HepG2 (cell line): ENCODE data around the gene SPAG5. TPM values are rescaled to one million over a fixed set of nuclear protein-coding genes. Genes with fewer than 3 reads are reported as not detected.

Source experiments
- DZIP1 ChIP-seq: sonication (generic); formaldehyde crosslinking; IDR thresholded peaks from 2 replicates; pipeline ENCODE4 v1.5.0; 2020; ENCODE audit warnings: mild to moderate bottlenecking, missing genetic modification reagents
- ETV5 ChIP-seq: IDR thresholded peaks from 2 replicates; pipeline ENCODE4 v1.6.1; 2018; ENCODE audit warnings: missing biosample characterization, missing genetic modification reagents, inconsistent platforms, borderline replicate concordance
- FOXJ3 ChIP-seq: sonication (generic); formaldehyde crosslinking; IDR thresholded peaks from 2 replicates; pipeline ENCODE4 v1.4.0; 2020; ENCODE audit warnings: missing genetic modification reagents, mild to moderate bottlenecking, borderline replicate concordance
- FOXO1 ChIP-seq: sonication (generic); formaldehyde crosslinking; IDR thresholded peaks from 2 replicates; pipeline ENCODE4 v1.4.0; 2020; ENCODE audit warnings: missing genetic modification reagents
- GABPB1 ChIP-seq: IDR thresholded peaks from 2 replicates; pipeline ENCODE4 v1.6.1; 2016; ENCODE audit warnings: mild to moderate bottlenecking, missing genetic modification reagents, moderate library complexity, missing compliant biosample characterization
- GATAD2A ChIP-seq: IDR thresholded peaks from 2 replicates; pipeline ENCODE4 v1.6.1; 2016
- HDAC1 ChIP-seq: sonication (generic); formaldehyde crosslinking; IDR thresholded peaks from 2 replicates; pipeline ENCODE4 v1.5.1; 2020; ENCODE audit warnings: mild to moderate bottlenecking, missing genetic modification reagents
- HOXA3 ChIP-seq: sonication (generic); formaldehyde crosslinking; IDR thresholded peaks from 2 replicates; pipeline ENCODE4 v1.5.0; 2020; ENCODE audit warnings: missing genetic modification reagents
- NPAS2 ChIP-seq: sonication (generic); formaldehyde crosslinking; IDR thresholded peaks from 2 replicates; pipeline ENCODE4 v1.8.0; 2022; ENCODE audit warnings: mild to moderate bottlenecking, missing genetic modification reagents, borderline replicate concordance
- SIN3B ChIP-seq: fragments of 150-350 bp; IDR thresholded peaks from 2 replicates; pipeline ENCODE4 v1.6.1; 2014; ENCODE audit warnings: low read length
- SOX6 ChIP-seq, 2 experiments: fragments of 450-650 bp in 1 of 2; sonication (generic) in 1 of 2; formaldehyde crosslinking in 1 of 2; IDR thresholded peaks; 2 replicates each; pipeline versions ENCODE4 v1.4.0 to v1.6.1; 2017 to 2020; ENCODE audit warnings: antibody characterized with exemption in 1 of 2, mild to moderate bottlenecking in 1 of 2, missing genetic modification reagents in 1 of 2
- THAP8 ChIP-seq: sonication (generic); formaldehyde crosslinking; IDR thresholded peaks from 2 replicates; pipeline ENCODE4 v1.5.1; 2020; ENCODE audit warnings: missing genetic modification reagents, mild to moderate bottlenecking, borderline replicate concordance
- ZFX ChIP-seq: sonication (generic); formaldehyde crosslinking; IDR thresholded peaks from 2 replicates; pipeline ENCODE4 v1.4.0; 2020; ENCODE audit warnings: mild to moderate bottlenecking, low read depth, missing genetic modification reagents, moderate library complexity
- ZNF263 ChIP-seq: sonication (generic); formaldehyde crosslinking; IDR thresholded peaks from 2 replicates; pipeline ENCODE4 v1.4.0; 2020; ENCODE audit warnings: missing genetic modification reagents
- ZNF431 ChIP-seq: sonication (generic); formaldehyde crosslinking; IDR thresholded peaks from 2 replicates; pipeline ENCODE4 v1.9.0; 2022; ENCODE audit warnings: missing genetic modification reagents, low read depth, mild to moderate bottlenecking, borderline replicate concordance
- ZNF501 ChIP-seq: sonication (generic); formaldehyde crosslinking; IDR thresholded peaks from 2 replicates; pipeline ENCODE4 v1.5.1; 2020; ENCODE audit warnings: mild to moderate bottlenecking, moderate library complexity, missing genetic modification reagents
- ZNF552 ChIP-seq: sonication (generic); formaldehyde crosslinking; IDR thresholded peaks from 2 replicates; pipeline ENCODE4 v1.9.0; 2022; ENCODE audit warnings: missing genetic modification reagents, mild to moderate bottlenecking, borderline replicate concordance
- ZNF564 ChIP-seq: sonication (generic); formaldehyde crosslinking; IDR thresholded peaks from 2 replicates; pipeline ENCODE4 v1.8.1; 2023; ENCODE audit warnings: mild to moderate bottlenecking, missing genetic modification reagents
- polyA plus RNA-seq, 8 experiments: library from polyadenylated mRNA; depleted of rRNA in 3 of 8; stranded (reverse) in 7 of 8; unstranded in 1 of 8; fragments of >200 nt; fragmentation: Illumina TruSeq in 4 of 8; extraction: Trizol in 4 of 8; gene quantifications; 2 replicates each; pipeline versions ENCODE4 v1.2.1 to v1.2.3, GENCODE V29; 2011 to 2016; ENCODE audit warnings: low read depth in 4 of 8, missing spikeins in 1 of 8, mixed read lengths in 1 of 8; ENCODE audit not compliant: insufficient read depth in 1 of 8
- total RNA-seq, 5 experiments: library from RNA; depleted of rRNA; stranded (reverse); fragments of >200 nt; fragmentation: Illumina TruSeq; extraction: Trizol; gene quantifications; 2 replicates each; pipeline ENCODE4 v1.2.3, GENCODE V29; 2016; ENCODE audit warnings: low read depth in 1 of 5
- TF ChIP-seq, protein P1 (sequence below): sonication (generic); formaldehyde crosslinking; IDR thresholded peaks from 2 replicates; pipeline ENCODE4; 2020; ENCODE audit warnings: missing genetic modification reagents, mild to moderate bottlenecking, borderline replicate concordance
- TF ChIP-seq, protein P2 (sequence below): sonication (generic); formaldehyde crosslinking; IDR thresholded peaks from 2 replicates; pipeline ENCODE4 v1.4.0; 2020; ENCODE audit warnings: missing genetic modification reagents, borderline replicate concordance

Gene SPAG5
- total and polyA plus RNA-seq, 2 of the 13 experiments (the other 11 are each of a cell fraction or from before 2014, with no cell fraction given) = 41.4 to 98.0 TPM

GRCh38 chr17:28576758-28577465, 21.9 kb downstream of the SPAG5 start, which contains the start of gene ALDOC (continued):
- TF ChIP-seq SIN3B (no peak), ZNF564 (CRISPR knock-in tag) (peak; percentile 78; the same call in 1 of the 2 replicates), FOXJ3 (CRISPR knock-in tag) (no peak), ZFX (CRISPR knock-in tag) (0 out of 2 replicates have a peak, but pooled peaks have one; percentile 18), HDAC1 (no peak), ZNF501 (CRISPR knock-in tag) (peak; percentile 15; the same call in 1 of the 2 replicates), HOXA3 (CRISPR knock-in tag) (peak; percentile 80), GABPB1 (CRISPR knock-in tag) (peak; percentile 60; the same call in 1 of the 2 replicates), THAP8 (CRISPR knock-in tag) (no peak), ZNF431 (CRISPR knock-in tag) (0 out of 2 replicates have a peak, but pooled peaks have one; percentile 36), GATAD2A (CRISPR knock-in tag) (peak; percentile 46; the same call in 1 of the 2 replicates), FOXO1 (CRISPR knock-in tag) (peak; percentile 64; the same call in 1 of the 2 replicates), NPAS2 (CRISPR knock-in tag) (no peak), DZIP1 (no peak), ZNF552 (CRISPR knock-in tag) (0 out of 2 replicates have a peak, but pooled peaks have one; percentile 18), ZNF263 (CRISPR knock-in tag) (0 out of 2 replicates have a peak, but pooled peaks have one; percentile 19), SOX6 (IDR thresholded peaks at IDR 0.05) (no peak), SOX6 (CRISPR knock-in tag; IDR thresholded peaks at IDR 0.05) (peak; percentile 77), ETV5 (CRISPR knock-in tag) (peak; percentile 46; the same call in 1 of the 2 replicates)
- TF ChIP-seq, protein P1, sequence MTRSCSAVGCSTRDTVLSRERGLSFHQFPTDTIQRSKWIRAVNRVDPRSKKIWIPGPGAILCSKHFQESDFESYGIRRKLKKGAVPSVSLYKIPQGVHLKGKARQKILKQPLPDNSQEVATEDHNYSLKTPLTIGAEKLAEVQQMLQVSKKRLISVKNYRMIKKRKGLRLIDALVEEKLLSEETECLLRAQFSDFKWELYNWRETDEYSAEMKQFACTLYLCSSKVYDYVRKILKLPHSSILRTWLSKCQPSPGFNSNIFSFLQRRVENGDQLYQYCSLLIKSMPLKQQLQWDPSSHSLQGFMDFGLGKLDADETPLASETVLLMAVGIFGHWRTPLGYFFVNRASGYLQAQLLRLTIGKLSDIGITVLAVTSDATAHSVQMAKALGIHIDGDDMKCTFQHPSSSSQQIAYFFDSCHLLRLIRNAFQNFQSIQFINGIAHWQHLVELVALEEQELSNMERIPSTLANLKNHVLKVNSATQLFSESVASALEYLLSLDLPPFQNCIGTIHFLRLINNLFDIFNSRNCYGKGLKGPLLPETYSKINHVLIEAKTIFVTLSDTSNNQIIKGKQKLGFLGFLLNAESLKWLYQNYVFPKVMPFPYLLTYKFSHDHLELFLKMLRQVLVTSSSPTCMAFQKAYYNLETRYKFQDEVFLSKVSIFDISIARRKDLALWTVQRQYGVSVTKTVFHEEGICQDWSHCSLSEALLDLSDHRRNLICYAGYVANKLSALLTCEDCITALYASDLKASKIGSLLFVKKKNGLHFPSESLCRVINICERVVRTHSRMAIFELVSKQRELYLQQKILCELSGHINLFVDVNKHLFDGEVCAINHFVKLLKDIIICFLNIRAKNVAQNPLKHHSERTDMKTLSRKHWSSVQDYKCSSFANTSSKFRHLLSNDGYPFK (CRISPR knock-in tag) = 0 out of 2 replicates have a peak, but pooled peaks have one; percentile 4
- TF ChIP-seq, protein P2, sequence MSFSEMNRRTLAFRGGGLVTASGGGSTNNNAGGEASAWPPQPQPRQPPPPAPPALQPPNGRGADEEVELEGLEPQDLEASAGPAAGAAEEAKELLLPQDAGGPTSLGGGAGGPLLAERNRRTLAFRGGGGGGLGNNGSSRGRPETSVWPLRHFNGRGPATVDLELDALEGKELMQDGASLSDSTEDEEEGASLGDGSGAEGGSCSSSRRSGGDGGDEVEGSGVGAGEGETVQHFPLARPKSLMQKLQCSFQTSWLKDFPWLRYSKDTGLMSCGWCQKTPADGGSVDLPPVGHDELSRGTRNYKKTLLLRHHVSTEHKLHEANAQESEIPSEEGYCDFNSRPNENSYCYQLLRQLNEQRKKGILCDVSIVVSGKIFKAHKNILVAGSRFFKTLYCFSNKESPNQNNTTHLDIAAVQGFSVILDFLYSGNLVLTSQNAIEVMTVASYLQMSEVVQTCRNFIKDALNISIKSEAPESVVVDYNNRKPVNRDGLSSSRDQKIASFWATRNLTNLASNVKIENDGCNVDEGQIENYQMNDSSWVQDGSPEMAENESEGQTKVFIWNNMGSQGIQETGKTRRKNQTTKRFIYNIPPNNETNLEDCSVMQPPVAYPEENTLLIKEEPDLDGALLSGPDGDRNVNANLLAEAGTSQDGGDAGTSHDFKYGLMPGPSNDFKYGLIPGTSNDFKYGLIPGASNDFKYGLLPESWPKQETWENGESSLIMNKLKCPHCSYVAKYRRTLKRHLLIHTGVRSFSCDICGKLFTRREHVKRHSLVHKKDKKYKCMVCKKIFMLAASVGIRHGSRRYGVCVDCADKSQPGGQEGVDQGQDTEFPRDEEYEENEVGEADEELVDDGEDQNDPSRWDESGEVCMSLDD = no peak; the same call in 1 of the 2 replicates
